K562 (cell line): ENCODE data around the gene ZNF644. TPM values are rescaled to one million over a fixed set of nuclear protein-coding genes. Genes with fewer than 3 reads are reported as not detected.

Experiments
- ATAC-seq: fragments of 200-7000 bp; cut with Tn5 transposase; 3 replicates; pipeline ENCODE4 v1.9.1; 2020; ENCODE audit warnings: moderate library complexity
- BruUV-seq: library from RNA; stranded (reverse); fragments of 400-500 nt; replicated peaks from 2 replicates; lab custom pipeline; 2021; lab: Mats Ljungman, UMichigan
- CTCF ChIA-PET: fragments of 300-600 bp; formaldehyde crosslinking; extraction: SDS; loops from one replicate; lab custom pipeline; 2021; ENCODE audit warnings: low intra/inter-chr PET ratio; lab: Yijun Ruan, JAX
- POLR2A ChIA-PET: fragments of 300-600, 350-650 bp; sonication (Branson Sonifier 250); formaldehyde crosslinking; extraction: SDS; loops from one replicate; lab custom pipeline; 2021; ENCODE audit warnings: antibody characterized with exemption, inconsistent platforms; lab: Yijun Ruan, JAX
- DNase-seq, 4 experiments: peaks; one replicate each; pipeline versions ENCODE4 v3.0.0 to v3.0.0-alpha.2; 2011 to 2018; ENCODE audit warnings: low spot score in 3 of 4, mixed read lengths in 3 of 4; ENCODE audit errors: extremely low read depth in 1 of 4
- FAIRE-seq: peaks from 2 replicates; lab custom pipeline; 2011; peaks lifted over from hg19 to GRCh38; lab: Jason Lieb, UNC
- H2AFZ ChIP-seq: 2 replicates; pipeline ENCODE4 v1.6.0; 2011; ENCODE audit warnings: low read depth, low read length, control low read depth, inconsistent platforms
- H3K27ac ChIP-seq: fragments of 200-600 bp; 3 replicates; pipeline ENCODE4 v1.8.0; 2011; ENCODE audit warnings: low read depth, mild to moderate bottlenecking, control low read depth, inconsistent platforms, low read length, moderate library complexity, mixed read lengths; ENCODE audit errors: extremely low read depth
- H3K27me3 ChIP-seq, 2 experiments: fragments of 300-600 bp in 1 of 2; 2 replicates in 1 of 2; 3 replicates in 1 of 2; pipeline versions ENCODE4 v1.6.0 to v1.8.0; 2011; ENCODE audit warnings: inconsistent platforms in 2 of 2, low read length in 2 of 2, mild to moderate bottlenecking in 1 of 2, mixed read lengths in 1 of 2, moderate library complexity in 1 of 2; ENCODE audit not compliant: control insufficient read depth in 2 of 2, insufficient read depth in 2 of 2
- H3K36me3 ChIP-seq: fragments of 300-600 bp; 3 replicates; pipeline ENCODE4 v1.8.0; 2011; ENCODE audit warnings: mild to moderate bottlenecking, low read length, inconsistent platforms; ENCODE audit not compliant: control insufficient read depth, insufficient read depth
- H3K4me1 ChIP-seq, 2 experiments: fragments of 200-600 bp in 1 of 2; replicated peaks in 1 of 2; 2 replicates in 1 of 2; 3 replicates in 1 of 2; pipeline versions ENCODE4 v1.5.1 to v1.8.0; 2011; ENCODE audit warnings: inconsistent platforms in 2 of 2, low read length in 2 of 2, mild to moderate bottlenecking in 1 of 2, mixed read lengths in 1 of 2, moderate library complexity in 1 of 2; ENCODE audit not compliant: control insufficient read depth in 2 of 2, insufficient read depth in 2 of 2
- H3K4me2 ChIP-seq: 2 replicates; pipeline ENCODE4 v1.6.1; 2011; ENCODE audit warnings: low read length, control low read depth, inconsistent platforms, mixed read lengths; ENCODE audit not compliant: insufficient read depth
- H3K4me3 ChIP-seq: fragments of 200-600 bp; sonication (generic), shearing (Covaris generic); 2 replicates; pipeline ENCODE4 v1.5.1; 2016; ENCODE audit warnings: control low read depth, inconsistent platforms
- H3K79me2 ChIP-seq: fragments of 200-600 bp; 3 replicates; pipeline ENCODE4 v1.8.0; 2011; ENCODE audit warnings: low read length, inconsistent platforms; ENCODE audit not compliant: control insufficient read depth, insufficient read depth
- H3K9ac ChIP-seq, 2 experiments: 2 replicates each; pipeline versions ENCODE4 v1.6.0 to v1.6.1; 2011; ENCODE audit warnings: low read depth in 2 of 2, low read length in 2 of 2, control low read depth in 1 of 2, inconsistent platforms in 1 of 2, mild to moderate bottlenecking in 1 of 2, mixed read lengths in 1 of 2; ENCODE audit not compliant: insufficient read depth in 1 of 2
- H3K9me1 ChIP-seq: one replicate; pipeline ENCODE4 v1.6.0; 2011; ENCODE audit warnings: inconsistent platforms, mild to moderate bottlenecking, low read length, moderate library complexity; ENCODE audit not compliant: control insufficient read depth, insufficient read depth
- H3K9me3 ChIP-seq: replicated peaks from 2 replicates; pipeline ENCODE4 v1.5.1; 2011; ENCODE audit warnings: low read depth, low read length, inconsistent platforms; ENCODE audit not compliant: control insufficient read depth, insufficient read depth
- H4K20me1 ChIP-seq: replicated peaks from 2 replicates; pipeline ENCODE4 v1.6.1; 2011; ENCODE audit warnings: low read length, inconsistent platforms, mixed read lengths; ENCODE audit not compliant: control insufficient read depth, insufficient read depth
- CHCHD3 ChIP-seq: fragments of 250-450 bp; sonication (Bioruptor Pico); IDR thresholded peaks from 2 replicates; pipeline ENCODE4 v2.1.2; 2022; ENCODE audit warnings: mild to moderate bottlenecking
- CREB1 ChIP-seq, 2 experiments: sonication (generic) in 1 of 2; formaldehyde crosslinking in 1 of 2; IDR thresholded peaks; 2 replicates each; pipeline versions ENCODE4 v1.6.1 to v1.8.0; 2012 to 2022; ENCODE audit warnings: inconsistent platforms in 1 of 2, mild to moderate bottlenecking in 1 of 2, missing genetic modification reagents in 1 of 2, moderate library complexity in 1 of 2
- CREB3L1 ChIP-seq: fragments of 450-650 bp; IDR thresholded peaks from 2 replicates; pipeline ENCODE4 v1.6.1; 2014; ENCODE audit warnings: low read depth, mild to moderate bottlenecking, moderate library complexity, borderline replicate concordance
- GATAD2B ChIP-seq: fragments of 450-650 bp; IDR thresholded peaks from 2 replicates; pipeline ENCODE4 v1.6.1; 2017; ENCODE audit warnings: mild to moderate bottlenecking, borderline replicate concordance
- HINFP ChIP-seq: fragments of 450-650 bp; conservative IDR thresholded peaks from 2 replicates; pipeline ENCODE4 v1.6.1; 2016; ENCODE audit warnings: missing genetic modification characterization, low read depth, mild to moderate bottlenecking, control low read depth, missing compliant biosample characterization
- POU5F1 ChIP-seq: fragments of 150-350 bp; IDR thresholded peaks from 2 replicates; pipeline ENCODE4 v1.6.1; 2014; ENCODE audit warnings: borderline replicate concordance, low read length, low read depth, mild to moderate bottlenecking; ENCODE audit not compliant: partially characterized antibody
- RUNX1 ChIP-seq: sonication (generic); IDR thresholded peaks from 2 replicates; pipeline ENCODE4 v1.6.1; 2016; ENCODE audit warnings: antibody characterized with exemption, low read depth
- TSHZ1 ChIP-seq: fragments of 250-450 bp; sonication (Bioruptor Pico); IDR thresholded peaks from 2 replicates; pipeline ENCODE4 v1.4.0; 2020; ENCODE audit warnings: mild to moderate bottlenecking, moderate library complexity
- ZNF24 ChIP-seq: fragments of 450-650 bp; IDR thresholded peaks from 2 replicates; pipeline ENCODE4 v1.6.1; 2016
- WGBS: fragments of 100-300 bp; shearing (Covaris generic); methylation state at CpG from one replicate; pipeline ENCODE4 v1.1.6; 2016; ENCODE audit warnings: low coverage, mixed read lengths; ENCODE audit not compliant: insufficient coverage; ENCODE audit errors: missing lambda C conversion rate; 5-methylcytosine and 5-hydroxymethylcytosine counted together
- in situ Hi-C: fragments of 300-500 bp; cut with MboI; formaldehyde crosslinking; loops from 4 replicates; pipeline ENCODE4 v1.15.0; 2018; ENCODE audit warnings: inconsistent platforms, mixed read lengths
- intact Hi-C: fragments of 100-400 bp; cut with micrococcal nuclease; formaldehyde crosslinking; loops from 2 replicates; pipeline ENCODE4 v1.14.2; 2022
- polyA plus RNA-seq, 8 experiments: library from polyadenylated mRNA; depleted of rRNA in 4 of 8; stranded (reverse) in 5 of 8; unstranded in 3 of 8; fragments of >200 nt; fragmentation: Nextera tagmentation in 2 of 8; fragmentation: Illumina TruSeq in 1 of 8; extraction: Ambion mirVana in 2 of 8; extraction: Trizol in 1 of 8; gene quantifications; 2 replicates each; pipeline versions ENCODE4 v1.2.1 to v1.2.3, GENCODE V29; 2011 to 2014; ENCODE audit warnings: inconsistent platforms in 1 of 8, missing spikeins in 1 of 8
- total RNA-seq, 7 experiments: library from RNA; depleted of rRNA in 6 of 7; stranded (reverse); fragments of >200 nt in 6 of 7; fragmentation: Illumina TruSeq in 2 of 7; extraction: Trizol in 2 of 7; gene quantifications; 2 replicates each; pipeline versions ENCODE4 v1.2.1 to v1.2.3, GENCODE V29; 2011 to 2021; ENCODE audit warnings: low replicate concordance in 1 of 7

Gene ZNF644
- total and polyA plus RNA-seq, 9 of the 15 experiments (the other 6 are each of a cell fraction or from before 2014, with no cell fraction given), result 25.3 to 71.4 (median 39.6) TPM

- 92% methylated on average over 2 of the region's 2 CpGs for WGBS
- Histone ChIP-seq H3K4me1 (no peaks in the 10 kb centered on the region), H4K20me1 (no peaks in the 10 kb centered on the region), H3K4me2 (no peak overlapping the region), H3K4me3 (no peak overlapping the region), H3K27me3 (no peaks in the 10 kb centered on the region), H3K9me1 (no peaks in the 10 kb centered on the region), H3K36me3 (peaks cover 55% of the 10 kb centered on the region), H3K9ac (no peak overlapping the region), H2AFZ (no peak overlapping the region), H3K27ac (no peak overlapping the region), H3K79me2 (peaks cover 38% of the 10 kb centered on the region), H3K9me3 (no peaks in the 10 kb centered on the region)
- no peak for DNase-seq
- ATAC-seq, result no peak
- no peak for FAIRE-seq
- in situ Hi-C loops (no loop called here), intact Hi-C loops (no loop called here)
- CTCF ChIA-PET, result no interaction called here
- POLR2A ChIA-PET, result no interaction called here
- BruUV-seq, result no TSS peak
- TF ChIP-seq CHCHD3 (no peak), POU5F1 (no peak), TSHZ1 (no peak), HINFP (tag) (no peak), ZNF24 (no peak), CREB3L1 (no peak), GATAD2B (no peak), RUNX1 (no peak), CREB1 (IDR thresholded peaks at IDR 0.05) (no peak), CREB1 (CRISPR knock-in tag; IDR thresholded peaks at IDR 0.05) (no peak)
Measured at GRCh38 chr1:90940746-90941145, 81.1 kb downstream of the ZNF644 start.
